GM12891 (cell line): ENCODE results near the gene GRIK3.

ENCODE experiments used
- POLR2A ChIP-seq: IDR thresholded peaks from 2 replicates; pipeline ENCODE4 v1.6.1; 2011; ENCODE audit warnings: low read depth, low read length, control low read depth
- POLR2AphosphoS5 ChIP-seq: IDR thresholded peaks from 2 replicates; pipeline ENCODE4 v1.6.1; 2011; ENCODE audit warnings: low read depth, low read length, control low read depth
- SPI1 ChIP-seq: IDR thresholded peaks from 2 replicates; pipeline ENCODE4 v1.6.1; 2011; ENCODE audit warnings: low read depth, low read length, control low read depth
- TAF1 ChIP-seq: IDR thresholded peaks from 2 replicates; pipeline ENCODE4 v1.6.1; 2011; ENCODE audit warnings: low read depth, low read length, control low read depth

DNA sequence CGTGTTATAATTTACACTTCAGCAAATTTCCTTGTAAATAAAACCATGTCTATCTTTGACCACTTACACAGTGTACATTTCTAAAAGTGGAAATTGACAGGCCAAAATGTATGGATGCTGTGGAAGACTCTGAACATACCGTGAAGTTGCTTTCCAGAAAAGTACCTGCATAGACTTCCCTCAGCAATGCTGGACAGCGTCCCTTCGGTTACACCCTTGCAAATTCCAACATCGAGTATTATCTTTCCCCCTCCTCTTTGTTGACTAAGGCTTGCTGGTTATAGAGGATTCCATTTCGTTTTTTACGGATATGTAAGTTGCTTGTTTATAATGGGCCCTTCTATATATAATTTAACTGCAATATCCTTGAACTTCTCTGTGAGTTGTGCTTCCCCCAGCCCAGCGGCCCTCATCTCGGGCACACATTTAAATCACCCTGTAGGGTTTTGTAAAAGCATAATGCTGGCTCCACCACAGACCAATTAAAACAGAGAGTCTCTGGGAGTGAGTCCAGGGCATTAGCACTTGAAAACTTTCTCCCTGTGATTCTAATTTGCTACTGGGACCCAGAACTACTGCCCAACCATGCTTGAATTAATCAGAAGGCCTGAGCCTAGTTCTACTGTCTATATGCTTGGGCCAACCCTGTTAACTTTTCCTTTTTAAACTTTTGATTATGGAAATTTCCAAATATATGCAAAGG lies 230.3 kb downstream of the GRIK3 start:
- TF ChIP-seq TAF1: no peak
- no peak for TF ChIP-seq POLR2A
- TF ChIP-seq POLR2AphosphoS5: no peak
- no peak for TF ChIP-seq SPI1
